ENCODE results near the gene ZC3H4.
A peak's percentile ranks its signal among the peaks of the same experiment; 100 is the strongest.

- TF ChIP-seq REST (IDR thresholded peaks at IDR 0.05; ENCODE audit: borderline replicate concordance): no peak
- no peak for TF ChIP-seq REST (CRISPR knock-in tag; IDR thresholded peaks at IDR 0.05; ENCODE audit: low read depth)
- TF ChIP-seq ESRRA (IDR thresholded peaks at IDR 0.05; ENCODE audit: borderline replicate concordance, low read depth): 0 out of 2 replicates have a peak, but pooled peaks have one; percentile 26
- no peak for TF ChIP-seq ZFX (CRISPR knock-in tag; IDR thresholded peaks at IDR 0.05)
- TF ChIP-seq ZNF785 (CRISPR knock-in tag; IDR thresholded peaks at IDR 0.05): no peak
- TF ChIP-seq ZNF140 (CRISPR knock-in tag; IDR thresholded peaks at IDR 0.05): no peak
- no peak for TF ChIP-seq POLR2A (conservative IDR thresholded peaks at IDR 0.05)
- TF ChIP-seq JUNB (CRISPR knock-in tag; conservative IDR thresholded peaks at IDR 0.05): no peak
- TF ChIP-seq CREB1 (IDR thresholded peaks at IDR 0.05): no peak
- no peak for TF ChIP-seq CREB1 (CRISPR knock-in tag; IDR thresholded peaks at IDR 0.05)
- TF ChIP-seq CTCF (IDR thresholded peaks at IDR 0.05 in 2 of 3, conservative IDR thresholded peaks at IDR 0.05 in 1 of 3; ENCODE audit: insufficient read depth in 2 of 3, low read depth in 1 of 3, low read length in 3 of 3): peak in 1 of 3 experiments; percentile 9; a peak in 2 of 6 replicates
Observed at GRCh38 chr19:47099576-47100050, 14.0 kb downstream of the ZC3H4 start.
